Caki2 (cell line): Measurements from ENCODE around the gene OR2M3. TPM values are rescaled to one million over a fixed set of nuclear protein-coding genes. Genes with fewer than 3 reads are reported as not detected.

Experiments used
- total RNA-seq: library from RNA; depleted of rRNA; stranded (reverse); fragments of >200 nt; shearing (Covaris generic); gene quantifications from 2 replicates; pipeline ENCODE4 v1.2.3, GENCODE V29; 2014; ENCODE audit warnings: low replicate concordance; rRNA removed

The OR2M3 gene
- total RNA-seq, 1 experiment from 2014 or later: not detected

Other genes with a start within 250 kb of the OR2M3 start
- gene OR2L8, start 248.4 kb upstream of the OR2M3 start, total RNA-seq: not detected in 2 replicates
- gene OR2AK2, start 232.0 kb upstream of the OR2M3 start, total RNA-seq: not detected in 2 replicates
- gene OR2L5, start 183.6 kb upstream of the OR2M3 start, total RNA-seq: not detected in 2 replicates
- gene OR2L2, start 167.2 kb upstream of the OR2M3 start, total RNA-seq: not detected in 2 replicates
- not detected in 2 replicates for gene OR2L3, start 150.4 kb upstream of the OR2M3 start, total RNA-seq
- not detected in 2 replicates for gene OR2L13, start 102.1 kb upstream of the OR2M3 start, total RNA-seq
- not detected in 2 replicates for gene OR2M5, start 52.1 kb upstream of the OR2M3 start, total RNA-seq
- gene OR2M2, start 22.4 kb upstream of the OR2M3 start, total RNA-seq: not detected in 2 replicates
- gene OR2M4, start 34.2 kb downstream of the OR2M3 start, total RNA-seq: not detected in 2 replicates
- not detected in 2 replicates for gene OR2T33, start 80.7 kb downstream of the OR2M3 start, total RNA-seq
- gene OR2T12, start 106.2 kb downstream of the OR2M3 start, total RNA-seq: not detected in 2 replicates
- gene OR2M7, start 127.3 kb downstream of the OR2M3 start, total RNA-seq: not detected in 2 replicates
- not detected in 2 replicates for gene OR14C36, start 151.5 kb downstream of the OR2M3 start, total RNA-seq
- gene OR2T4, start 164.4 kb downstream of the OR2M3 start, total RNA-seq: not detected in 2 replicates
- gene OR2T6, start 178.5 kb downstream of the OR2M3 start, total RNA-seq: not detected in 2 replicates
- not detected in 2 replicates for gene OR2T1, start 205.8 kb downstream of the OR2M3 start, total RNA-seq
- not detected in 2 replicates for gene OR2T2, start 248.4 kb downstream of the OR2M3 start, total RNA-seq